AG10803 (cell line): ENCODE measurements around the gene TBC1D19.

Source experiments
- DNase-seq: peaks from one replicate; pipeline ENCODE4 v3.0.0; 2010; ENCODE audit warnings: low read depth
- H3K4me3 ChIP-seq: 2 replicates; pipeline ENCODE4 v1.5.1; 2011; ENCODE audit warnings: mild to moderate bottlenecking, low read length, control low read depth
- TF ChIP-seq, protein P1 (sequence below): conservative IDR thresholded peaks from 2 replicates; pipeline ENCODE4 v1.5.1; 2011; ENCODE audit warnings: mild to moderate bottlenecking, low read length, control low read depth, inconsistent platforms

The TBC1D19 gene

DNA sequence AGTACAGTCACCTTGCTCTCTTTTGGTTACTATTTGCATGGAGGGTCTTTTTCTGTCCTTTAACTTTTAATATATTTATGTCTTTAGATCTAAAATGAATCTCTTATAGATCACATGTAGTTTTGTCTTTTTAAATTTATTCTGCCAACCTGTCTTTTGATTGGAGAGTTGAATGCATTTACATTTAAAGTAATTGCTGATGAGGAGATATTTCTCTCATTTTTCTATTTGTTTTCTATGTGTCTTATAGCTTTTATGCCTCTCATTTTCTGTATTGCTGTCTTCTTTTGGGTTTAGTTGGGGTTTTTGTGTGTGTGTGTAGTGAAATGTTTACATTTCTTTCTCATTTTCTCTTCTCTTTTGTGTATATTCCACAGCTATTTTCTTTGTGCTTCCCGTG, 123.5 kb downstream of the TBC1D19 start:
- no peak overlapping the region for H3K4me3 ChIP-seq
- no peak for DNase-seq
- TF ChIP-seq, protein P1, sequence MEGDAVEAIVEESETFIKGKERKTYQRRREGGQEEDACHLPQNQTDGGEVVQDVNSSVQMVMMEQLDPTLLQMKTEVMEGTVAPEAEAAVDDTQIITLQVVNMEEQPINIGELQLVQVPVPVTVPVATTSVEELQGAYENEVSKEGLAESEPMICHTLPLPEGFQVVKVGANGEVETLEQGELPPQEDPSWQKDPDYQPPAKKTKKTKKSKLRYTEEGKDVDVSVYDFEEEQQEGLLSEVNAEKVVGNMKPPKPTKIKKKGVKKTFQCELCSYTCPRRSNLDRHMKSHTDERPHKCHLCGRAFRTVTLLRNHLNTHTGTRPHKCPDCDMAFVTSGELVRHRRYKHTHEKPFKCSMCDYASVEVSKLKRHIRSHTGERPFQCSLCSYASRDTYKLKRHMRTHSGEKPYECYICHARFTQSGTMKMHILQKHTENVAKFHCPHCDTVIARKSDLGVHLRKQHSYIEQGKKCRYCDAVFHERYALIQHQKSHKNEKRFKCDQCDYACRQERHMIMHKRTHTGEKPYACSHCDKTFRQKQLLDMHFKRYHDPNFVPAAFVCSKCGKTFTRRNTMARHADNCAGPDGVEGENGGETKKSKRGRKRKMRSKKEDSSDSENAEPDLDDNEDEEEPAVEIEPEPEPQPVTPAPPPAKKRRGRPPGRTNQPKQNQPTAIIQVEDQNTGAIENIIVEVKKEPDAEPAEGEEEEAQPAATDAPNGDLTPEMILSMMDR = no peak

DNA sequence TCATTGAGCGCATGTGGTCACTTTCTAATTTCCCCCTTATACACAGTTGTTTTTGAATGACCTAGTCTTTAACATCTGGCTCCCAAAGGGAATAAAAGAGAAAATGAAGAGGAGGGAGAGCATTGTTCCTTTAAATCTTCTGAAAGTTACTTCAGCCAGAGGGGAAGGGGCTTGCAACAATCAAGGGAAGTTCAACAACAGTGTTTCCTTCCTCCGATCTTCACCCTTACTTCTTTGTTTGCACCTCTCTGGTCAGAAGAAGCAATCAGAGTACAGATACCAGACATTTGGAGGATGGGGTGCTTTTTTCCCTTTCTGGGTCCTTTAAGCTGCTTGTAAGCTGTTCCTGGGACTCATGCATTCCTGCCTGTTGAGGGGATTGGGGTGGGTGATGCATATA, 125.4 kb downstream of the TBC1D19 start:
- no peak overlapping the region for H3K4me3 ChIP-seq
- DNase-seq = no peak
- TF ChIP-seq, protein P1 = no peak

DNA sequence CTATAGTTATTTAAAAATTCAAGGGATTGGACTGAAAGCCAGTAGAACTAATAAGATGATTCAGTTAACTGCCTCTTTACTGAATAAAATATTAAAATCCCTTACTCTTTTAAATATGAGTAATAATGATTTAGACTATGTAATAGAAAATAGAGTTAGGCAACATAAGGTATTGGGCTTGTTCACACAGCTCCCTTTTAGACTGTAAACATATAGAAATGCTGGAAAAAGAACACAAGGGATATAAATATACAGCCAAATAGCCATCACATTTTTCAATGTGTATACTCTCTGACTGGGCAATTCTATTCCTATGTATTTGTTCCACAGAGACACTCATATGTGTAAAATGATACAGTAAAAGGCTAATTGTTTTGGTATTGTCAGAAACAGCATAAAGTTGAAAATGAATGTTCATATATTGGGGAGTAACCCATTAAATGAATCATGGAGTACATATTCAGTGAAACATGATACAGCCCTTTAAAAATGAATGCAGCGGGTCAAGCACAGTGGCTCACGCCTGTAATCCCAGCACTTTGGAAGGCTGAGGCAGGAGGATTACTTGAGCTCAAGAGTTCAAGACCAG, 129.8 kb downstream of the TBC1D19 start:
- TF ChIP-seq, protein P1 = no peak

DNA sequence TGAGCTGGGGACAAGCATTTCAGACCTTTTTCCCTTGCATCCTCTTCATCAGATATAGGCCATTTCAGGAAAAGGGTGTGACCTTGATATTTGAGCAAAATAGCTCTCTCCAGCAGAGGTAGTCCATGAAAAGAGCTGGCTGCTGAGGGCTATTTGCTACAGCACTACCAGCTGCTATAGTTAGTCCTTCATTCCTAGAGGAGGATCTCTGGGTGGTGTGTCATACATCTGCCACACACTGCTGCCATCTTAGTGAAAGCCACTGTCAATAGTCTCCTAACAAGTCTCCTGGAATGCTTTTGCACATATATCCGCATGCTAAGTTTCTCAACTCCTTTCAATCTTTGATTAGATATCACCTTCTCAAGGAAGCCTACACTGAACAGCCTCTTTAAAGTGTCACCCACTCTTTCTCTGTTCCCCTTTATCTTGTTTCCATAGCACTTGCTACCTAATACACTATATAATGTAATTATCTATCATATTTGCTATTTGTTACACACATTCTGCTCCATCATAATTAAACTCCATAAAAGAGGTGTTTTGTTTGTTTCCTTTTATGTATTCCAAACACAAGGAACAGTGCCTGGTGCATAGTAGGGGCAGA, 131.9 kb downstream of the TBC1D19 start:
- DNase-seq = no peak
- TF ChIP-seq, protein P1 = no peak
- no peak overlapping the region for H3K4me3 ChIP-seq

More for the DNA sequence above, 129.8 kb downstream of the TBC1D19 start:
- DNase-seq = no peak
- H3K4me3 ChIP-seq = no peak overlapping the region

DNA sequence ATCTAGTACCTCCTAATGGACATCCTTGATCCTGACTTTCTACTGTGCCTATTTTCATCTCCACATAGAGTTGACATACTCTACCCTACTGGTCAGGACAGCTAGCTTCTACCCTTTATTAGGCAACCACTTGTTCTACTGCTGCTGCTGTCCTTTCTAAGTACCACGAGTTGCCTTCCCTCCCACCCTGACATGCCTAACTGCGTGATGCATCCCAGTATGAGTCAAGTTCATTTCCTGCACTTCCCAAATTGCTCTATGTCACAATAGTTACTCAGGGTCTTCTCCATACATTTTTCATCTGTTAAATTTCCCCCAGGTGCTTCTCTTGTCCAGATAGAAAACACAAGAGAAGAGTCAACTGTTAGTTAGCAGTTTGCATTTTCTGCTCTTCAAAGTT, 133.4 kb downstream of the TBC1D19 start:
- DNase-seq = peak; percentile 81
- no peak overlapping the region for H3K4me3 ChIP-seq
- TF ChIP-seq, protein P1 = no peak

DNA sequence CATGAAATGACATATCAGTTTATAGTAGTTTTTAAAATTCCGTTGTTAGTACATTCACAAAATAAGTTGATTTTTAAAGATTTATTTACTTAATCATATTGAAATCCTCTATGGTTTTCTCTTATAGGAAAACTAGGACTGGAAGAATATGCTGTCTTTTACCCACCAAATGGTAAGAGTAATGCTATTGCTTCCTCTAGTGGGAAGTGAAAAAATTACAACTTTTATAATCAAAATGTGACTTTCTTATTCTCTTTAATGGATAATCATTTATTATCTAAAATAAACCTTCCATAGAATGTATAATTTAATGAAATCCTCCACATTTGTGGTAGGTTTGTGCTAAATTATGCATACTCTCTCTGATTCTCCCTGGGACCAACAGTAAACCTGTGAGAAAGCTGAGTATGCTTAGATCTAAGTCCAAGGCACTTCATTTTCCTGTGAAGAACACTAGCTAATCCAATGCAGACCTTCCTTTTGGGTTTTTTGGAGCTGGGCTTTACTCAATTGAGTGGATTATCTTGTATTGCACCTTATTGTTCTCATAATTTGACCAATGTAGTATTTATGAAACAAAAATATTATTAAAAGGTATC, 136.2 kb downstream of the TBC1D19 start:
- H3K4me3 ChIP-seq = no peak overlapping the region
- peak; percentile 49 for DNase-seq
- TF ChIP-seq, protein P1 = peak; percentile 87

DNA sequence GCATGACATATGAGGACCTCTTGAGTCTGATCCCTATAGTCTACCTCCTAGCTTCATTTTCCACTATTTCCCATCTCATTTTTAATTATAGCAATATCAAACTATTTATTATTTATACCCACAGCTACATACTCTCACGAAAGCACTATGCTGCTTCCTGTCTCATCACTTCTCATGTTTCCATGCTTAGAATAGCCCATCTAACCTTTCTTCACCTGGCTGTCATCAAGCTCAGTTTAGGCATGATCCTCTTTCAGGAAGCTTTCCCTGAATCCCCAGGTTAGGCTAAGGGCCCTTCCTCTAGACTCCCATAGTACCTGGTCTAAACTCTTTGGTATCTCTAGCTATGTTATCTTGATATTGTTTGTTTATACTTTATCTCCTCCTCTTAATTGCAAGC, 137.8 kb downstream of the TBC1D19 start:
- TF ChIP-seq, protein P1 = no peak
- H3K4me3 ChIP-seq = no peak overlapping the region
- no peak for DNase-seq
